Measurements from ENCODE around the gene ALDOB.

The ALDOB gene

DNA sequence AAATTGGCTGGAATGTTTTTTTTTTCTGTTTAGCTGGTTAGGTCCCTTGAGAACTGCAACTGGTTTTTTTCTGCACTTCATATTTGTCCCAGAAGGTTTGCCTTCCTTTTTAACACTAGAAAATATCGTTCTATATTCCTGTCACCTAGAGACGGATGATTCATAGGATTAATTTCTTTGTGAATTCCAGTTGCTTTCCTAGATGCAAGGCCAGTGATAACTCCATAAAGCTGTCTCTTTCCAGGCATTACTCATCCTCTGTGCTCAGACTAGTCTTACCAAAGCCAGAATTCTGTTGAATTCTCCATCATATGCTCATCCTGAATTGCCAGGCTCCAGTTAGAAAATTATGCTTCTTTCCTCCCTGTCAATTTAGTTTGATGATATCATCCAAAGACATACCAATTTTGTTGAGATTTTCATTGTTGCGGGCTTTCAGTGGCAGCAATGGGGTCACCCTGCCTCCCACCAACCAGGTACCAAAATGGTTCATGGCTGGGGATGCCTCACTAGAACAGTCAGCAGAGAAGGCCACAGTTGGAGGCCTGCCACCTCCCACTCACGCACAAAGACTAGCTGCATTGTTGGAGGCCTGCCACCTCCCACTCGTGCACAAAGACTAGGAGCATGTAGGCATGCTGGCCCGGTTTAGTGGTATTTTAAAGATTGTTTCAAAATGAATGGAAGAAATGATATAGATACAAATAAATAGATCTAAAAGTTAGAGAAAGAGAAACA is 59.3 kb downstream of the ALDOB start:
- H3K4me3 ChIP-seq (ENCODE audit: low read length in 2 of 2), result no peak overlapping the region
- H3K27me3 ChIP-seq (ENCODE audit: control insufficient read depth in 2 of 2, insufficient read depth in 2 of 2, low read length in 2 of 2), result no peaks in the 10 kb centered on the region
- no peaks in the 10 kb centered on the region for H3K4me1 ChIP-seq (ENCODE audit: control insufficient read depth in 2 of 2, insufficient read depth in 2 of 2, low read length in 2 of 2)
- no peaks in the 10 kb centered on the region for H3K36me3 ChIP-seq (ENCODE audit: control insufficient read depth in 2 of 2, insufficient read depth in 2 of 2, low read length in 2 of 2)
- H3K9me3 ChIP-seq (ENCODE audit: control insufficient read depth in 2 of 2, low read length in 2 of 2), result no peaks in the 10 kb centered on the region
- H3K27ac ChIP-seq (ENCODE audit: low read depth in 2 of 2, low read length in 2 of 2), result no peak overlapping the region
- no peak overlapping the region for H3K9ac ChIP-seq (ENCODE audit: low read depth in 1 of 2, low read length in 2 of 2)

DNA sequence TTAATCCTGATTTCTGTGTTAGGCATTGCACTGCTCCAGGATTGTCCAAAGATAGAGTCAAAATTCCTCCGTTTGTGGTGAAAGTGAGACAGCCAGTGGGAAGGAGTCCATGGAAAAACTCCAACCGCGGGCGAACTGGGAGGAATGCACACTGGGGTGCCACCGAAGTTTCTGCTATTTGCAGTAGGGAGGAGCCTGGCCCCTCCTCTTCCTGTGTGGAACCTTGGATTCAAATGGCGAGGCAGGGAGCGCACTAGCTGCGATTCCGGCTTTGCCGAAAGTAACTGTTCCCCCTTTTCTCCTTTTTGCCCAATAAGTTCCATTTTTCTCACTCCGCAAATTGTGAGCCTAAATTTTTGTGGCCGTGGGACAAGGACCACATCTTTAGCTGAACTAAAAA is 60.0 kb downstream of the ALDOB start:
- no peaks in the 10 kb centered on the region for H3K9me3 ChIP-seq (ENCODE audit: control insufficient read depth in 2 of 2, low read length in 2 of 2)
- H3K4me3 ChIP-seq (ENCODE audit: low read length in 2 of 2), result no peak overlapping the region
- H3K36me3 ChIP-seq (ENCODE audit: control insufficient read depth in 2 of 2, insufficient read depth in 2 of 2, low read length in 2 of 2), result no peaks in the 10 kb centered on the region
- H3K27ac ChIP-seq (ENCODE audit: low read depth in 2 of 2, low read length in 2 of 2), result no peak overlapping the region
- H3K4me1 ChIP-seq (ENCODE audit: control insufficient read depth in 2 of 2, insufficient read depth in 2 of 2, low read length in 2 of 2), result no peaks in the 10 kb centered on the region
- H3K27me3 ChIP-seq (ENCODE audit: control insufficient read depth in 2 of 2, insufficient read depth in 2 of 2, low read length in 2 of 2), result no peaks in the 10 kb centered on the region
- H3K9ac ChIP-seq (ENCODE audit: low read depth in 1 of 2, low read length in 2 of 2), result no peak overlapping the region

DNA sequence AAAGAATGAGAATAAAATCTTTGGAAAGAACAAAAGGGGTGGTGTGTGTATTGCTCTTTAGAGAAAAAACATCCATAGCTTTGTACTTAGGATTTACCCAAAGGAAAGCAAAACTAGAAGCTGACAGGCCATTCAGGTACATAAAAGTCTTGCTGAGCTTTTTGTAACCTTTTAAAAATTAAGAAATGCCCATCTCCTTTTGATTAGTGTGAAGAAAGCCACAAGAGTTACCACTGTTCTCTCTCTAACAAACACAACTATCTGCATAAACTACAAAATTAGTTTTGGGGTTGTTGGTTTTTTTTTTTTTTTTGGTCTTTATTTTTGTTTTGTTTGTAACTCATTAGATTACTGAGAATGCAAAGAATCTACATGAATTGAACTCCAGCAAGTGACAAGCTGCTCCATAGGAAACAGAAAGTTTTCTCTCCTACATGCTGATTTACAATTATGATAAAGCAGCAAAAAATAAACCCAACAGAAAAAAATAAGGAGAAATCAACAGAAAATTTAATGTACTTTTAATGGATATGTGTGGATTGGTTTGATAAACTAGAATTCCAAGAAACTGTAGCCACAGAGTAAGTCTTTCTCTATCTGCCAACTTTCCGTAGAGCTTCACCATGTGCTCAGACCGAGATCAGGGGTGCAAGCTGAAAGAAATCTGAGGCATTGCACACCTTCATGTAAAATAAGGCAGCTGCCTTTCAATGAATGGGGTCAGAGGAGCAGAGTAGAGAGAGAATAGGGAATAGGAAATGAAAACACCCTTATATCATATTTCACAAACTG is 63.1 kb downstream of the ALDOB start:
- H3K36me3 ChIP-seq (ENCODE audit: control insufficient read depth in 2 of 2, insufficient read depth in 2 of 2, low read length in 2 of 2), result no peaks in the 10 kb centered on the region
- H3K27me3 ChIP-seq (ENCODE audit: control insufficient read depth in 2 of 2, insufficient read depth in 2 of 2, low read length in 2 of 2), result no peaks in the 10 kb centered on the region
- H3K9ac ChIP-seq (ENCODE audit: low read depth in 1 of 2, low read length in 2 of 2), result no peak overlapping the region
- H3K4me1 ChIP-seq (ENCODE audit: control insufficient read depth in 2 of 2, insufficient read depth in 2 of 2, low read length in 2 of 2), result no peaks in the 10 kb centered on the region
- no peak overlapping the region for H3K27ac ChIP-seq (ENCODE audit: low read depth in 2 of 2, low read length in 2 of 2)
- H3K9me3 ChIP-seq (ENCODE audit: control insufficient read depth in 2 of 2, low read length in 2 of 2), result no peaks in the 10 kb centered on the region
- no peak overlapping the region for H3K4me3 ChIP-seq (ENCODE audit: low read length in 2 of 2)

DNA sequence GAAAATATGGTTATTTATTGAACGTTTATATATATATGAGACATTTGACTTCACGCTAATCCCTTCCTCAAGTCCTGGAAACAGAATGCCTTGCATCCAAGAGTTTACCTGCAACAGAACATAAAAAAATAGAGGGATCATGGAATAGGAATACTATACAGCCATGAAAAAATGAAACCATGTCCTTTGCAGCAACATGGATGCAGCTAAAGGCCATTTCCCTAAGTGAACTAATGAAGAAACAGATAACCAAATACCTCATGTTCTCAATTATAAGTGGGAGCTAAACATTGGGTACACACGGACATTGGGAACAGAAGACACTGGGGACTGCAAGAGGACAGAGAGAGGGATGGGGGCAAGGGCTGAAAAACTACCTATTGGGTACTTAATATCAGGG is 63.8 kb downstream of the ALDOB start:
- Histone ChIP-seq H3K9me3 (ENCODE audit: control insufficient read depth in 2 of 2, low read length in 2 of 2) (no peaks in the 10 kb centered on the region), H3K4me3 (ENCODE audit: low read length in 2 of 2) (no peak overlapping the region), H3K27ac (ENCODE audit: low read depth in 2 of 2, low read length in 2 of 2) (no peak overlapping the region), H3K4me1 (ENCODE audit: control insufficient read depth in 2 of 2, insufficient read depth in 2 of 2, low read length in 2 of 2) (no peaks in the 10 kb centered on the region), H3K9ac (ENCODE audit: low read depth in 1 of 2, low read length in 2 of 2) (no peak overlapping the region), H3K36me3 (ENCODE audit: control insufficient read depth in 2 of 2, insufficient read depth in 2 of 2, low read length in 2 of 2) (no peaks in the 10 kb centered on the region), H3K27me3 (ENCODE audit: control insufficient read depth in 2 of 2, insufficient read depth in 2 of 2, low read length in 2 of 2) (no peaks in the 10 kb centered on the region)

Data from mucosa of rectum (tissue), 2 donors.